ENCODE results near the gene HEPHL1. TPM values are rescaled to one million over a fixed set of nuclear protein-coding genes. Genes with fewer than 3 reads are reported as not detected.

Gene HEPHL1
- total RNA-seq, 2 donors from 2014 or later = not detected

DNA sequence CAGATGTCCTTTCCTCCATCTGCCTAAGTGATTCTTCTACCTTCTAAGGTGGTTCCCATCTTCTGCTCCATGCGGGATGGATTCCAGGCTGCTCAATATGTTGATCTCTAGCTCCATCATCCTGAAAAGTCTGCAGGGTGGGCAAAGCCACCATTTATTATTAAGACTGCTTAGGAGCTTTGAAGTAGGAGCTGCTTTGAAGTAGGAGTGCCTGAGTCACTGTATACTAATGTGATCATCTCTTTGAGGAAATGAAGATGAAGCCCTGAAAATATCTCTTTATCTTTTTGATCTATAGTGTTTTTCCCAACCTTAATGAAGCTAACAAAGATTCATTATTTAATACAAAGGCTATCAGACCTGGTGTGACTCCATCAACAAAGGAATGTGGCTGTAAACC lies 13.1 kb downstream of the HEPHL1 start:
- no peak overlapping the region for H3K4me3 ChIP-seq
- no peaks in the 10 kb centered on the region for H3K9me3 ChIP-seq
- ATAC-seq (ENCODE audit: insufficient number of reproducible peaks, low FRiP score, low read depth) (no peak), DNase-seq (ENCODE audit: low spot score) (no peak)
- H3K27me3 ChIP-seq (replicated peaks; ENCODE audit: insufficient read depth) = no peaks in the 10 kb centered on the region
- H3K27ac ChIP-seq = no peak overlapping the region
- TF ChIP-seq, protein P1, sequence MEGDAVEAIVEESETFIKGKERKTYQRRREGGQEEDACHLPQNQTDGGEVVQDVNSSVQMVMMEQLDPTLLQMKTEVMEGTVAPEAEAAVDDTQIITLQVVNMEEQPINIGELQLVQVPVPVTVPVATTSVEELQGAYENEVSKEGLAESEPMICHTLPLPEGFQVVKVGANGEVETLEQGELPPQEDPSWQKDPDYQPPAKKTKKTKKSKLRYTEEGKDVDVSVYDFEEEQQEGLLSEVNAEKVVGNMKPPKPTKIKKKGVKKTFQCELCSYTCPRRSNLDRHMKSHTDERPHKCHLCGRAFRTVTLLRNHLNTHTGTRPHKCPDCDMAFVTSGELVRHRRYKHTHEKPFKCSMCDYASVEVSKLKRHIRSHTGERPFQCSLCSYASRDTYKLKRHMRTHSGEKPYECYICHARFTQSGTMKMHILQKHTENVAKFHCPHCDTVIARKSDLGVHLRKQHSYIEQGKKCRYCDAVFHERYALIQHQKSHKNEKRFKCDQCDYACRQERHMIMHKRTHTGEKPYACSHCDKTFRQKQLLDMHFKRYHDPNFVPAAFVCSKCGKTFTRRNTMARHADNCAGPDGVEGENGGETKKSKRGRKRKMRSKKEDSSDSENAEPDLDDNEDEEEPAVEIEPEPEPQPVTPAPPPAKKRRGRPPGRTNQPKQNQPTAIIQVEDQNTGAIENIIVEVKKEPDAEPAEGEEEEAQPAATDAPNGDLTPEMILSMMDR (IDR thresholded peaks at IDR 0.05) = no peak
- no peaks in the 10 kb centered on the region for H3K4me1 ChIP-seq (ENCODE audit: control insufficient read depth in 1 of 2, low read depth in 2 of 2)
- H3K36me3 ChIP-seq = no peaks in the 10 kb centered on the region

DNA sequence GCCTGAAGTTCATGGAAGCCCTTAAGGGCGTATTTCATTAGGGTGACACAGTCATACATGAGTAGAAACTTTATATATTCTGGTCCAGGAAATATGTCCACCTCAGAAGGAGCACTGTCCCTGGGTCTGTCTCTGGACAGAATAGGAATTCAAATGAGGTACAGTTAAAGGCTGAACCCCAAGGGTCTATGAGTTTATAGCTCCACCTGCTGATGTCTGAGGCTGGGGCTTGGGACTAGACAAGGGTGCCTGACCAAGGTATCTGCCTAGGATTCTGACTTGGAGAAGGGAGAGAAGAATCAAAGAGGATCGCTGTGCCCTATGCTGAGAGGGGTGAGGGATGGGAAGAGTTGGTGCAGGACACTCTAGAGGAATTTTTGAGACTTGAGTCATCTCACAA lies 14.9 kb downstream of the HEPHL1 start:
- Histone ChIP-seq H3K27me3 (replicated peaks; ENCODE audit: insufficient read depth) (no peaks in the 10 kb centered on the region), H3K36me3 (no peaks in the 10 kb centered on the region)
- ATAC-seq (ENCODE audit: insufficient number of reproducible peaks, low FRiP score, low read depth) = no peak

DNA sequence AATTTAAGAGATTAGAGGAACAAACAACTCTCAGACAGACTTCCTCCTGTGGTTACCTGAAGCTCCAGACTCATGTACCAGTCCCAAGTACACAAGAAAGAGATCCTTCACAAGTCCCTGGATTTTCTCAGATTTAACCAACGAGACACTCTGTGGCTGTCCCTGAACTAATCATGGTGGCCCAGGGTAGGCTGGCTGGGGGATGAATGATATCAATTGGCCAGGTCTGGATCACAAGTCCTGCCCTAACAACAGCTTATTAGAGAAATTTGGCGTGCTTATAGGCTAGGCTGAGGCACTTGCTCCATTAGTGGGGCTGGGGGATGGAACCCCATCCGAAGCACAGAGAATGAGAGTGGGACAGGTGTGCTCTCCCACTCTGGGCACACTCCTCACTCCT lies 22.1 kb downstream of the HEPHL1 start:
- Histone ChIP-seq H3K4me1 (ENCODE audit: control insufficient read depth in 1 of 2, low read depth in 2 of 2) (no peaks in the 10 kb centered on the region), H3K9me3 (no peaks in the 10 kb centered on the region), H3K4me3 (no peak overlapping the region), H3K27me3 (replicated peaks; ENCODE audit: insufficient read depth) (no peaks in the 10 kb centered on the region), H3K36me3 (no peaks in the 10 kb centered on the region), H3K27ac (no peak overlapping the region)
- ATAC-seq (ENCODE audit: insufficient number of reproducible peaks, low FRiP score, low read depth) = no peak
- no peak for DNase-seq (ENCODE audit: low spot score)
- TF ChIP-seq, protein P1 (IDR thresholded peaks at IDR 0.05) = no peak

More for the DNA sequence above, 14.9 kb downstream of the HEPHL1 start:
- no peak for DNase-seq (ENCODE audit: low spot score)
- no peak overlapping the region for H3K4me3 ChIP-seq
- no peak overlapping the region for H3K27ac ChIP-seq
- H3K4me1 ChIP-seq (ENCODE audit: control insufficient read depth in 1 of 2, low read depth in 2 of 2) = no peaks in the 10 kb centered on the region
- TF ChIP-seq, protein P1 (IDR thresholded peaks at IDR 0.05) = no peak
- no peaks in the 10 kb centered on the region for H3K9me3 ChIP-seq

GRCh38 chr11:94046796-94047195 lies 25.6 kb downstream of the HEPHL1 start:
- TF ChIP-seq, protein P1 (IDR thresholded peaks at IDR 0.05) = no peak
- no peaks in the 10 kb centered on the region for H3K36me3 ChIP-seq
- no peak overlapping the region for H3K4me3 ChIP-seq
- DNase-seq (ENCODE audit: low spot score) (no peak), ATAC-seq (ENCODE audit: insufficient number of reproducible peaks, low FRiP score, low read depth) (no peak)
- H3K9me3 ChIP-seq = no peaks in the 10 kb centered on the region
- no peak overlapping the region for H3K27ac ChIP-seq
- H3K4me1 ChIP-seq (ENCODE audit: control insufficient read depth in 1 of 2, low read depth in 2 of 2) = no peaks in the 10 kb centered on the region
- H3K27me3 ChIP-seq (replicated peaks; ENCODE audit: insufficient read depth) = no peaks in the 10 kb centered on the region

DNA sequence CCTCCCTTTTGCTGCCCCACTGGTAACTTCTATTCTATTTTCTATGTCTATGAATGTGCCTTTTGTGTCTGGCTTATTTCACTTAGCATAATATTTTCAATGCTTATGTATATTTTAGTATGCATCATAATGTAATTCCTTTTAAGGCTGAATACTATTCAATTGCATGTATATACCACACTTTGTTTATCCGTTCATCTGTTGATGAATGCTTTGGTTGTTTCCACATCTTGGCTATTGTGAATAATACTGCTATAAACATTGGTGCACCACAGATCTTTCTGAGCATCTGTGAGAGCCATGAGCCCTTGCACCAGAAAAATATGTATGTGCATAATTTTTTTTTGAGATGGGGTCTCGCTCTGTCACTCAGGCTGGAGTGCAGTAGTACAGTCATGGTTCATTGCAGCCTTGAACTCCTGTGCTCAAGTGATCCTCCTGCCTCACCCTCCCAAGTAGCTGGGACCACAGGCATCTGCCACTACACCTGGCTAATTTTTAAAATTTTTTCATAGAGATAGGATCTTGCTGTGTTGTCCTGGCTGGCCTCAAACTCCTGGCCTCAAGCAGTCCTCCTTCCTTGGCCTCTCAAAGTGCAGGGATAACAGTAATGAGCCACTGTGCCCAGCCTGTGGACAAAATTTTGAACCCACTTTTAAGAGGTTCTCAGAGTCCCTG lies 27.0 kb downstream of the HEPHL1 start:
- no peaks in the 10 kb centered on the region for H3K4me1 ChIP-seq (ENCODE audit: control insufficient read depth in 1 of 2, low read depth in 2 of 2)
- no peaks in the 10 kb centered on the region for H3K36me3 ChIP-seq
- no peaks in the 10 kb centered on the region for H3K9me3 ChIP-seq
- TF ChIP-seq, protein P1 (IDR thresholded peaks at IDR 0.05) = no peak
- DNase-seq (ENCODE audit: low spot score) = no peak
- no peak overlapping the region for H3K27ac ChIP-seq
- ATAC-seq (ENCODE audit: insufficient number of reproducible peaks, low FRiP score, low read depth) = no peak
- H3K27me3 ChIP-seq (replicated peaks; ENCODE audit: insufficient read depth) = no peaks in the 10 kb centered on the region
- no peak overlapping the region for H3K4me3 ChIP-seq
